GM10266 (cell line): ENCODE data around the gene PLXNA4.
"Not testable (repeated sequence)": the region's sequence is repeated elsewhere in the genome, so short reads cannot be mapped to it uniquely, and the experiment has no call there.

Source experiments
- DNase-seq: peaks from one replicate; pipeline ENCODE4 v3.0.0; 2012; ENCODE audit errors: extremely low spot score
- TF ChIP-seq, protein P1 (sequence below): IDR thresholded peaks from 2 replicates; pipeline ENCODE4 v1.5.1; 2012; ENCODE audit warnings: mild to moderate bottlenecking, low read depth; ENCODE audit not compliant: control insufficient read depth, insufficient read depth; ENCODE audit errors: missing control alignments

PLXNA4 gene

DNA sequence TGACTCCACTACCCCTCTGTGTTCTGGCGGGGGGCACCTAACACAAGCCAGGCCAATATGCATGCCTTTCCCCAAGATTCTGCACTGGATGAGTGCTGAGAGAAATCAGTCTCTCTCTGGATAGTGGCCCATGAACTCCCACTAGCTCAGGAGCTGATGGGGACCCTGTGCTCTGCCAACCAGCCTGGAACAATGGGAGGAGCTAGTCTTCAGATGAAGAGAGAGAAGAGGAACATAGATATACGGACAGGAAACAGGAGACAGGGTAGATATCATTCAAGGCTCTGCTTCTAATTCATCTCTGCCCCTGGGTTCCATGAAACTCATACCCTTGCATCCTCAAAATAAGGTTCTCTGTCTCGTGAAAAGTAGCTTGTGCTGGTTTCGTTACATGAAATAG is 27.9 kb upstream of the PLXNA4 start:
- DNase-seq, result no peak
- TF ChIP-seq, protein P1, sequence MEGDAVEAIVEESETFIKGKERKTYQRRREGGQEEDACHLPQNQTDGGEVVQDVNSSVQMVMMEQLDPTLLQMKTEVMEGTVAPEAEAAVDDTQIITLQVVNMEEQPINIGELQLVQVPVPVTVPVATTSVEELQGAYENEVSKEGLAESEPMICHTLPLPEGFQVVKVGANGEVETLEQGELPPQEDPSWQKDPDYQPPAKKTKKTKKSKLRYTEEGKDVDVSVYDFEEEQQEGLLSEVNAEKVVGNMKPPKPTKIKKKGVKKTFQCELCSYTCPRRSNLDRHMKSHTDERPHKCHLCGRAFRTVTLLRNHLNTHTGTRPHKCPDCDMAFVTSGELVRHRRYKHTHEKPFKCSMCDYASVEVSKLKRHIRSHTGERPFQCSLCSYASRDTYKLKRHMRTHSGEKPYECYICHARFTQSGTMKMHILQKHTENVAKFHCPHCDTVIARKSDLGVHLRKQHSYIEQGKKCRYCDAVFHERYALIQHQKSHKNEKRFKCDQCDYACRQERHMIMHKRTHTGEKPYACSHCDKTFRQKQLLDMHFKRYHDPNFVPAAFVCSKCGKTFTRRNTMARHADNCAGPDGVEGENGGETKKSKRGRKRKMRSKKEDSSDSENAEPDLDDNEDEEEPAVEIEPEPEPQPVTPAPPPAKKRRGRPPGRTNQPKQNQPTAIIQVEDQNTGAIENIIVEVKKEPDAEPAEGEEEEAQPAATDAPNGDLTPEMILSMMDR, result no peak

DNA sequence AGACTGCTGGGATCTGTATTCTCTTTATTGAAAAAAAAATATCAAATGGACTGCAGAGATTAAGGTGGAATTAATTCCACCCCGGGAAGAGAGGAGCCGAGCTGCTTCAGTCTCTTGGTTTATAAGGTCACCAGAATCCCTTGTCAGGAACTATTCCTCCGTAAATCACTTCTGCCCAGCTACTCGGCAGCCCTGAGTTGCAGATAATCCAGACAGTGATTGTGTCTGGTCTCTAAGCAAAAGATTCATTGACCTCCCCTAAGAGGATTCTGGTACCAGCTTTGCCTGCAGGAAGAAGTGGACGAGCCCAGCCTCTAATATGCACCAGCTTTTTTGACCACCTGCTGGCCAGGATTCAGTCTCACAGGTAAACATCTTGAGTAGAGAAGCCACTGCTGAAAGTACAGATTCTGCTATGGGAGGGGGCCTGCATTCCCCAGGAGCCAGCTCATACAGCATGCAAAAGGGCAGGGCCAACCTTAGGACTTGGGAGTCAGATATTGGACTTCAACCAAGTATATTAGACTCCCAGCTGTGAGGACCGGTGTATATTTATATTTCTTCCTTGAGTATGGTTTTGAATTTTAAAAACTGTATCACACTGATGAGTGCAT is 27.1 kb upstream of the PLXNA4 start:
- TF ChIP-seq, protein P1, result no peak
- DNase-seq, result no peak

DNA sequence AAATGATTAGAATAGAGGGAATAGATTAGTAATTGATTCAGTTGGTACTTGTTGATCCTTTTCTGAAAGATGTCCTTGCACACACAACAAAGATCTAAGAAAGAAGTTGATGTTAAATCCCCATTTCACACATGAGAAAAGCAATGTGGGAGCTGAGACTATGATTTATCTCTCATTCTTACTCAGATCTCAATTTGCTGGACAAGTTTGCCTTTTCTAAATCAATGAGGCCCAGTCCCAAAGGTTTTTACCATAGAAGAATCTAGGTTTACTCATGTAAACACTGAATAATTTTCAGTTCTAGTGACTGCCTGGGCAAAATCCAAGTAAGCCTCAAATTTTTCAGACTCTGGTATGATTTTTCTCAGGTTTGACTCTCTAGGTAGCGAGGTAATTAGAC is 25.5 kb upstream of the PLXNA4 start:
- TF ChIP-seq, protein P1, result no peak

DNA sequence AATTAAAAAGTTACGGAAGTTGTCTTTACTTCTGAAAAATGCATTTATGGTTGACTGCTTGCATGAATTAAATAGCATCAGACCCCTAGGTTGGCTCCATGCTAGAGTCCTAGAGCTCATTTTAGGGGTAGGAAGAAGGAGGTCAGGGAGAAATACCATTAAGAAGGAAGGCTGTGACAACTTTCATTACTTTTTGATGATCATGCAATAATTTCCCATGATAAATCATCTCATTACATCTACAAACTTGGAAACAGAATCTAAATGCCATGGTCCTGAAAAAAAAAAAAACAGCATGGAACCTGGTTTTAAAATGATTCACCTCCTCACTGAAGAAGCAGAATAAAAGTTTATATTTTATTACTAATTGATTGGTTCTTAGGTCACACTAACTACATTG is 20.3 kb upstream of the PLXNA4 start:
- TF ChIP-seq, protein P1, result no peak
- DNase-seq, result no peak

More for the DNA sequence above, 25.5 kb upstream of the PLXNA4 start:
- no peak for DNase-seq

DNA sequence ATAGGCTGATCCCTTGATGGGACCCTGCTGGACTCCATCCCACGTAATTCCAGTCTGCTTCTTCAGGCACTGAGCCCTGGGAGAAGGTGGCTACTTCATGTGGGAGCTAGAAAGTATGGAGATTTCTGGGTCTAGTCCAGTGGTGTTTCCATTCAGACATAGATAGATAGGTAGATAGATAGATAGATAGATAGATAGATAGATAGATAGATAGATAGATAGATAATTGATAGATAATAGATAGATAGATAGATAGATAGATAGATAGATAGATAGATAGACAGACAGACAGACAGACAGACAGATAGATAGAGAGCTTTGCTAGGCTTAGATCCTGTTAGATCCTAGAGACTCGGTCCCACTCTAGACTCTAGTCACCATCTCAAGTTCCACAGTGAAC is 18.5 kb upstream of the PLXNA4 start:
- not testable (repeated sequence) for DNase-seq

DNA sequence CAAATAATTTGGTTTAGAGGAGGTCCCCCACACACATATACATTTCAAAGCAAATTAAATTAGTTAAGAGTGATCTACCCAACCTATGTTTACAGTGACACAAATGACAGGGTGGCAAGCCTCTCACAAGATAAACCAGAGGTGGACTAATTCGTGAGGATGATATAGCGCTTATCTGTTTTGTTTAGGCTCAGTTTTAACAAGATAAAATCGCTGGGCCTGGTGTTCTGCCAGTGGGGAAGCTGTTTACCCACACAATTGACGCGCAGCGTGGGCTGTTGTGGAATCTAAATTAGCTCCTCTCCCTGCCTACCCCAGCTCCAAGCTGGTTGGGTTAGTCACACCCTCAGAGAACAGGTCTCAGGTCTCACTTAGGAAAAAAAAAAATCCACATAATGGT is 16.7 kb upstream of the PLXNA4 start:
- DNase-seq, result no peak

DNA sequence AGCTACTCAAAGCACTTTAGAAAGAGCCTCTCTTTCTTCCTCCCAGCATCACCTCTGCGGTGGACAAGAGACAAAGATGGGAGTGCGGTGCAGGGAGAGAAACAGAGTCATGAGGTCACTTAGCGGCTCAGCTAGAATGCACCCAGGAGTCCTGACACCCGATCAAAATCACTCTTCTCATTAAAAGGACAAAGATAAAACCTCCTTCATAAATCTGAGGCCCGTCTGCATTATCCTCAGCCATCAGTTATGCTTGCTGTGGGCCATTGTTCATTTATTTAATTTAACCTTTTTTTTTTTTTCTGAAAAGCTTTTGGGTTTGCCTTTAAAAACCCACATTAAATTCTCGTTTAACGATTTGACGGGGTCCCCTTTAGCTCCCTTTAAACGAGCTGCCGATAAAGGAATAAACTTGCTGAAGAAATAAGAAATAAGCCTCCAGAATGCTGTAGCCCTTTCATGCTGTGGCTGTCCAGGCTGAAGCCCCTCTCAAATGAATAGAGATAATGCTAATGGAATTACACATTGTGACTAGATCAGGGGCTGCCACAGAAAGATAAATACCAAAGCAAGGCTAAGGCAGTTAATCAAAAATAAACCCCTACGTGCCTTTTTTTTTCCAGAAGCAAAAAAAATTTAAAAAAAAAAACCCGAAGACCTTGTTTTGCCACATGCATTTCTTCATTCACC is 16.1 kb upstream of the PLXNA4 start:
- DNase-seq, result no peak
- TF ChIP-seq, protein P1, result no peak

More for the DNA sequence above, 16.7 kb upstream of the PLXNA4 start:
- TF ChIP-seq, protein P1, result no peak
